Muscle of back (tissue), 11 donors: ENCODE results near the gene PPP2R5D. TPM values are rescaled to one million over a fixed set of nuclear protein-coding genes. Genes with fewer than 3 reads are reported as not detected.

Experiments used
- DNase-seq, 3 donors: peaks; one replicate each; pipeline versions ENCODE4 v3.0.0 to v3.0.0-alpha.2; 2013
- polyA plus RNA-seq, 10 donors: library from polyadenylated mRNA; unstranded; fragments of 120-200 nt; gene quantifications; one replicate each; pipeline ENCODE4 v1.2.1, GENCODE V29; 2013; ENCODE audit not compliant: insufficient read length in 10 of 10

PPP2R5D gene
- polyA plus RNA-seq, 10 donors = 39.5 to 50.4 (median 44.8) TPM

- DNase-seq = no peak
Observed at GRCh38 chr6:42962502-42963178, 21.7 kb upstream of the PPP2R5D start.

- no peak for DNase-seq
Observed at GRCh38 chr6:42963179-42963854, 21.1 kb upstream of the PPP2R5D start.

DNA sequence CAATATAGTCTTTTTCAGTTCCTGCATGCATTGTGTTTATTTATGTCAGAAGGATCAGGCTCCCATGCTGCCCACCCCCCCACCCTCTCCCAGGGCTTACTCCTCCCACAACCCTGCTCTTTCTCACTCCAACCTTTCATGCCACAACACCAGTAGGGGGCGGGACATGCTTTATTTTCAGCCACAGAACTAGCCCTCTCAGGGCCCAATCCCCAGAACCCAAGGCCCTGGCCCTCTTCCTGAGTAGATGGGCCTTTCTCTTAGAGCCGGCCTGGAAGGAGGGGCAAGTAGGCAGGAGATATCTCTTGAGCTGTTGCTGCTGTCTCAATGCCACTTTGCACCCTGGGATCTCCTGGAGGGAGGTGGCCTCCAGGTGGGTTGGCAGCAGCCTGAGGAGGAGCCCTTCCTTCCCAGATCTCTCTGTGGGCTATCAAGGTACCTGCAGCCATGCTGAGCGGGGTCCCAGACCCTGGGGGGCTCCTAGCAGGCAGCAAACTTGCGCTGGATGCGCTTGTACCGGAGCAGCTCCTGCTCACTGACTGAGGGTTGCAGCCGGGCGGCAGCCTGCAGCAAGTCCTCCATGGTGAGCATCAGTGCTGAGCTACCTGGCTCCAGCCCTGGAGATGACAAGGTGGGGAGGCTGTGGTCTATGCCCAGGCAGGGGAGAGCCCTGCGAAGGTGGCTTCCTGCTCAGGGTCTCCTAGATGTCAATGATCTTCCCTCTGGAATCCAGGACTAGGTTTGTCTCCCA, 20.3 kb upstream of the PPP2R5D start:
- peak in 1 of 3 donors; percentile 34 for DNase-seq

DNA sequence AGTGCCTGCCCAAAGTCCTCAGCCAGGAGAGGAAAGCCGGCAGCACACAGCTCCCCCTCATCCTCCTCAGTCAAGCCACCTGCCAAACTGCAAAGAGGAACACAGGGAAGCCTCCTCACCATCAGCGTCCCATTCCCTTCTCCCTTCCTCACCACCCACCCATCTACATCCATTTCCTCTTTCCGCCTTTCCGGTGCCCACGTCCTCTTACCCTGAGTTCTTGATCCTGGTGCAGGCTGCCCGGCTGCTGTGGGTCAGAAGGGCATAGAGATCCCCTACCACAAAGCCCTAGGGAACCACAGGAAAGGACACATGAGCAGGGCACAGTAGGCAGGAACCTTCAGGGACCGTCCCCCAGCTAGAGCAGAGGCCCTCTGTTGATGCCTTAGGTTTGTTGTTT, 17.8 kb upstream of the PPP2R5D start:
- DNase-seq = no peak

DNA sequence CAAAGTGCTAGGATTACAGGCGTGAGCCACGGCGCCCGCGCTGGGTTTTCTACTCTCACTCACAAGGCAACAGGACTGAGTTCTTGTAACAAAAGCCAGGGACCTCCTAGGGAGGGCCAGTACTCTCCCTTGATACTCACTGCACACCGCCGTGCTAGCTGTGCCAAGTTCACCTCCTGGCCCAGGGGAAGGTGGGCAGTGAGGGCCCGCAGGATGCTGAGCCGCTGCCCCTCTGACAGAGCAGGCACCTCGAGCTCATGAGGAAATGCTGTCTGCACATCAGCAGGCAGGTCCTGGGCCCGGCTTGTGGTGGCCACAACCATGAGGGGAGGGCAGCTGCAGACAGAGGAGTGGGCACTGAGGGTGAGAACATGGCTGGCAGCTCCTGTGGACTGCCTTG, 17.1 kb upstream of the PPP2R5D start:
- DNase-seq = no peak

GRCh38 chr6:42968126-42968701, 16.2 kb upstream of the PPP2R5D start:
- DNase-seq = no peak

DNA sequence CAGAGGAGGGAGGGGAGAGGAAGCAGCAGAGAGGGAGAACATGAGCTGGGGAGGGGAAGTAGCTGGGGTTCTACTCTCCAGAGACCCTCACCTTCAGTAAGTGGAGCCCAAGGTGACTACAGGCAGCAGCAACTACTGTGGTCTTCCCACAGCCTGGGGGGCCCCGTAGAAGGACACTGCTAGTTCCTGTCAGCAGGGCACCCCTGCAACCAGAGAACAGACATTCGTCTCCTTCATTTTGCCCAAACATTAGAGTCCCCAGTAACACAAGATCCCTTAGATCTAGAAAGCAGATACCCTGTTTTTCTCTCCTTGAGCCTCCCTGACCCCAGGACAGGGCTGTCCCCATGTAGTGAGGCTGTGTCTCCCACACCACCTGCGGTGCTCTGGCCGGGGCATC, 15.6 kb upstream of the PPP2R5D start:
- DNase-seq = no peak

- DNase-seq = no peak
Observed at GRCh38 chr6:42969431-42969830, 14.9 kb upstream of the PPP2R5D start.

DNA sequence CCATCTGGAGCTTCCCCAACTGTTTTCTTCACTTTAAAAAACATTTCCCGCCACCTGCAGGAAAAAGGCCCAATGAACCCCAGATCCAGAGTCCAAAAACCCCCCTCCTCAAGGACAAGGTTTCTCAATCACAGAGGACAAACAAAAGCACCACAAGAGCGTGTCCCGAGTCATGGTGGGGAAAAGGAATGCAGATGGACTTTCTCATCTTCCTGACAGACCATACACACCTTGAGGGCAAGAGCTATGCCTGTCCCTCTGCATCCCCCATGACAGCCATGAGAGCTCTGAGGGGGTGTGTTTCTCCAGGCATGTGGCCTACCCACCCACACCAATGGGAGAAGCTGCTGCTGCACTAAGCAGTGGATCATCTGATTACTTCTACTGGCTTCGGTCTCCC, 14.4 kb upstream of the PPP2R5D start:
- DNase-seq = no peak

- no peak for DNase-seq
Observed at GRCh38 chr6:42970871-42971612, 13.3 kb upstream of the PPP2R5D start.

DNA sequence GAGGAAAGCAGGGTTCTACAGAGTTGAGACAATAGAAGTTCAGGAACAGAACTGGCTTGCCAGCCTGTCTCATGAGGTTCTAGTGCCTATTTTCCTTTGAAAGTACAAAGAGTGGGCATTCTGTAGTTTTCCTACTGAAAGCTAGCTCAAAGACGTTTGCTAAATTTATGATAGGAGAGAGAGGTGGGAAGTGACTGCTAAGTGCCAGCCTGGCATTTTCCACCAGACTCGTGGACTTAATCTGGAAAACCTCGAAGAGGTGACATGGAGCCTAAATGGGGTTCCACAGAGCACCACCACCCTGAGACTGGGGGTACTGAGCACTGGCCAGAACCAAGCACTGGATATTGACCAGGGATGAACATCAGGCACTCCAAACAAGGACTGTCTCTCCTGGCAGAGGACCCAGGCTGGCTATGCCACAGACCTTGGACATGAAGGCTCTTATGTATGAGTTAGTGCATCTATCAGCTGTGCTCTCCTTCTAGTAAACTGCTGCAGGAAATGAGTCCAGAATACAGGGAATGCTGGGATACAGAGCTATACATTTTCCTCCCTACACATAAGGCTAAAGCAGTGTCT, 12.5 kb upstream of the PPP2R5D start:
- DNase-seq = no peak

- DNase-seq = no peak
Observed at GRCh38 chr6:42973926-42974325, 10.4 kb upstream of the PPP2R5D start.

- DNase-seq = no peak
Observed at GRCh38 chr6:42974919-42975505, 9.4 kb upstream of the PPP2R5D start.

- DNase-seq = peak in 1 of 3 donors; percentile 54
Observed at GRCh38 chr6:42978487-42978838, 5.9 kb upstream of the PPP2R5D start.

DNA sequence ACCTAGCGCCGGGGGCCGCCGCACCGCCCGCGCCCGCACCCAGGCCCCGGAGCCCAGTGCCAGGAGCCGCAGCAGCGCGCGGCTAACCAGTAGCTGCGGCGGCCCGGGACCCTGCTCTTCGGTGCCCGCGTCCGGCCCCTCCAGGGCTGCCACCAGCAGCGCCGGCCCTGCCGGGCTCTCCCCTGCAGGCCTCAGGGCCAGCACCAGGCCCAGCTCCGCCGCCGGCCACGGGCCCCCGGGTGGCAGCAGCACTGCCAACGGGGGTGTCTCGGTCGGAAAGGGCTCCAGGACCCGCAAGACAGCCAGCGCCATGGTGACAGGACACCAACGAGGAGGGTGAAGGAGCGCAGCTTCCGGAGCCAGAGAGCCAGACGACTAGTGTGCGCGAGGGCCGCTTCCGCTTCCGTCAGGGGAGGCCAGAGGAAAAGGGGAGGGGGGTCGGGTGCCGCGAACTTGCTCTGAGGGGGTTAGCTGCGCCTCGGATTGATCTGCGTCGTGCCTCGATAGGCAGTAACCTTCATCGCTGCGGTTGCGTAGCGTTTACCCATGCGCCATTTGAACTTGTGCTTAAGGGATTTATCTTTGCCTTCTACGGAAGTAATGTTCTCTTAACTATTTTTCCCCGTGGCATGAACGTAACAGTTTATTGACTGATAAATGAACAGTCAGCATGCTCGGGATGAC, 5.4 kb upstream of the PPP2R5D start, which contains the start of gene PEX6:
PEX6 (minus strand) TSS at position 343 of the 684 bp plus-strand sequence; CDS start at position 312, 31 bp downstream.
- DNase-seq = peak; percentile 82 to 96 (median 91)

GRCh38 chr6:42979523-42980177, 4.7 kb upstream of the PPP2R5D start:
- DNase-seq = no peak

DNA sequence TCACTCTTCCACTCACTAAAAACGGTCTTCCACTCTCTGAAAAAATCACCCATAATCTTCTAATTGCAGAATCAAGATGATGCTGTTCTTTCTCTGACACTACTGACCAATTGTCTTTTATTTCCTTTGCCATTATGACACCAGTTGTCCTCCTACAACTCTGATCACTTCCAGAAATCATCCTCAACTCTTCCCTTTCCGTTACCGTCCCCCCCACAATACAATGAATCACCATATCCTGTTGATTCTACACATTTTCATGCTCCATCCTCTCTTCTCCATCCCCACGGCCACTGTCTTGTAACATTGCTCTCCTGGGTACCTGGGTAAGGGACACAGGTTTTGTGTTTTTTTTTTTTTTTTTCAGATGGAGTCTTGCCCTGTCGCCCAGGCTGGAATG, 2.5 kb upstream of the PPP2R5D start:
- DNase-seq = no peak

- DNase-seq = peak in 1 of 3 donors; percentile 63
Observed at GRCh38 chr6:42984924-42985475, 630 bp downstream of the PPP2R5D start.
